HEK293T (cell line): Measurements from ENCODE around the gene MFAP3L.

ENCODE experiments used
- CTCF ChIA-PET: fragments of 350-600 bp; formaldehyde crosslinking; extraction: SDS; loops from one replicate; lab custom pipeline; 2021; ENCODE audit warnings: antibody characterized with exemption, inconsistent platforms; lab: Yijun Ruan, JAX
- POLR2A ChIA-PET: fragments of 350-600 bp; formaldehyde crosslinking; extraction: SDS; loops from one replicate; lab custom pipeline; 2020; ENCODE audit warnings: antibody characterized with exemption, inconsistent platforms; lab: Yijun Ruan, JAX
- DNase-seq: peaks from one replicate; pipeline ENCODE4 v3.0.0; 2012; ENCODE audit warnings: mixed read lengths; ENCODE audit errors: extremely low spot score
- ARNT ChIP-seq: fragments of 450-650 bp; IDR thresholded peaks from 2 replicates; pipeline ENCODE4 v1.6.1; 2017; ENCODE audit warnings: mild to moderate bottlenecking
- BHLHE40 ChIP-seq: fragments of 450-650 bp; IDR thresholded peaks from 2 replicates; pipeline ENCODE4 v1.6.1; 2016; ENCODE audit warnings: mild to moderate bottlenecking, moderate library complexity, borderline replicate concordance
- CTBP1 ChIP-seq: fragments of 450-650 bp; IDR thresholded peaks from 2 replicates; pipeline ENCODE4 v1.6.1; 2016; ENCODE audit warnings: borderline replicate concordance
- ELF4 ChIP-seq: fragments of 450-650 bp; IDR thresholded peaks from 2 replicates; pipeline ENCODE4 v1.6.1; 2017; ENCODE audit warnings: antibody characterized with exemption
- FOXA1 ChIP-seq: fragments of 450-650 bp; IDR thresholded peaks from 2 replicates; pipeline ENCODE4 v1.6.1; 2016; ENCODE audit warnings: mild to moderate bottlenecking
- FOXK2 ChIP-seq: fragments of 450-650 bp; IDR thresholded peaks from 2 replicates; pipeline ENCODE4 v1.6.1; 2016; ENCODE audit warnings: mild to moderate bottlenecking
- FOXM1 ChIP-seq: fragments of 450-650 bp; IDR thresholded peaks from 2 replicates; pipeline ENCODE4 v1.6.1; 2017; ENCODE audit warnings: mild to moderate bottlenecking, borderline replicate concordance
- HDGF ChIP-seq: fragments of 450-650 bp; IDR thresholded peaks from 2 replicates; pipeline ENCODE4 v1.6.1; 2017; ENCODE audit warnings: antibody characterized with exemption, borderline replicate concordance
- L3MBTL2 ChIP-seq: fragments of 450-650 bp; conservative IDR thresholded peaks from 2 replicates; pipeline ENCODE4 v1.6.1; 2016; ENCODE audit warnings: mild to moderate bottlenecking
- LEF1 ChIP-seq: fragments of 450-650 bp; IDR thresholded peaks from 2 replicates; pipeline ENCODE4 v1.6.1; 2017; ENCODE audit warnings: mild to moderate bottlenecking, borderline replicate concordance
- NFRKB ChIP-seq: fragments of 450-650 bp; IDR thresholded peaks from 2 replicates; pipeline ENCODE4 v1.6.1; 2016; ENCODE audit warnings: mild to moderate bottlenecking, moderate library complexity
- PKNOX1 ChIP-seq: fragments of 450-650 bp; IDR thresholded peaks from 2 replicates; pipeline ENCODE4 v1.6.1; 2016
- SP1 ChIP-seq: fragments of 450-650 bp; IDR thresholded peaks from 2 replicates; pipeline ENCODE4 v1.6.1; 2017
- SUZ12 ChIP-seq: fragments of 450-650 bp; IDR thresholded peaks from 2 replicates; pipeline ENCODE4 v1.6.1; 2016; ENCODE audit warnings: mild to moderate bottlenecking
- TARDBP ChIP-seq: fragments of 450-650 bp; IDR thresholded peaks from 2 replicates; pipeline ENCODE4 v1.6.1; 2016
- ZNF384 ChIP-seq: fragments of 450-650 bp; IDR thresholded peaks from 2 replicates; pipeline ENCODE4 v1.6.1; 2016

The MFAP3L gene

GRCh38 chr4:170040031-170040680 lies 14.0 kb upstream of the MFAP3L start:
- ChIA-PET POLR2A (interaction anchor here (1.7 kb wide), 1 partner anchor 13 kb away, joined by 5 read pairs; no protein-coding TSS in a partner anchor), CTCF (no interaction called here)
- TF ChIP-seq PKNOX1 = no peak
- TF ChIP-seq FOXM1 = no peak
- TF ChIP-seq FOXA1 = no peak
- no peak for TF ChIP-seq TARDBP
- TF ChIP-seq LEF1 = no peak
- no peak for TF ChIP-seq L3MBTL2
- no peak for TF ChIP-seq FOXK2
- TF ChIP-seq ELF4 = no peak
- DNase-seq = no peak

GRCh38 chr4:170038769-170039168 lies 12.6 kb upstream of the MFAP3L start:
- ChIA-PET CTCF (no interaction called here), POLR2A (no interaction called here)
- no peak for DNase-seq
- TF ChIP-seq L3MBTL2 = no peak
- TF ChIP-seq ZNF384 = no peak
- no peak for TF ChIP-seq FOXM1
- no peak for TF ChIP-seq PKNOX1
- no peak for TF ChIP-seq CTBP1
- no peak for TF ChIP-seq HDGF
- TF ChIP-seq ARNT = no peak
- TF ChIP-seq LEF1 = no peak
- TF ChIP-seq FOXA1 = no peak
- no peak for TF ChIP-seq SUZ12
- no peak for TF ChIP-seq ELF4

GRCh38 chr4:170038232-170038631 lies 12.0 kb upstream of the MFAP3L start:
- TF ChIP-seq PKNOX1 = no peak
- TF ChIP-seq CTBP1 = no peak
- no peak for TF ChIP-seq L3MBTL2
- TF ChIP-seq TARDBP = no peak
- TF ChIP-seq ZNF384 = no peak
- TF ChIP-seq HDGF = no peak
- no peak for TF ChIP-seq NFRKB
- no peak for TF ChIP-seq BHLHE40
- TF ChIP-seq ELF4 = no peak
- TF ChIP-seq SP1 = no peak
- TF ChIP-seq LEF1 = no peak
- no peak for TF ChIP-seq FOXK2
- TF ChIP-seq ARNT = no peak
- TF ChIP-seq FOXM1 = no peak
- TF ChIP-seq FOXA1 = no peak
- ChIA-PET POLR2A (no interaction called here), CTCF (no interaction called here)
- no peak for DNase-seq

- DNase-seq = no peak
- CTCF ChIA-PET = interaction anchor here (0.8 kb wide), 1 partner anchor 227 kb away, joined by 3 read pairs; no protein-coding TSS in a partner anchor
- TF ChIP-seq L3MBTL2 = no peak
- POLR2A ChIA-PET = no interaction called here
Observed at GRCh38 chr4:170037481-170037880, 11.3 kb upstream of the MFAP3L start.

GRCh38 chr4:170035845-170036244 lies 9.7 kb upstream of the MFAP3L start:
- no peak for DNase-seq
- TF ChIP-seq FOXA1 (no peak), BHLHE40 (no peak), CTBP1 (no peak), SUZ12 (no peak), ELF4 (no peak), PKNOX1 (no peak), HDGF (no peak), SP1 (no peak), LEF1 (no peak), TARDBP (no peak), L3MBTL2 (no peak), FOXM1 (no peak), FOXK2 (no peak), ZNF384 (no peak), ARNT (no peak), NFRKB (no peak)
- CTCF ChIA-PET = no interaction called here
- POLR2A ChIA-PET = no interaction called here

- TF ChIP-seq FOXM1 (no peak), FOXK2 (no peak), SP1 (no peak), CTBP1 (no peak), FOXA1 (no peak), LEF1 (no peak), ZNF384 (no peak), TARDBP (no peak), PKNOX1 (no peak), SUZ12 (no peak), HDGF (no peak), NFRKB (no peak), BHLHE40 (no peak), ELF4 (no peak), ARNT (no peak), L3MBTL2 (no peak)
- no peak for DNase-seq
- ChIA-PET CTCF (no interaction called here), POLR2A (no interaction called here)
Observed at GRCh38 chr4:170035231-170035630, 9.0 kb upstream of the MFAP3L start.
